CD8-positive, alpha-beta memory T cell (primary cell): ENCODE data around the gene ANKK1. TPM values are rescaled to one million over a fixed set of nuclear protein-coding genes. Genes with fewer than 3 reads are reported as not detected.

Source experiments
- CTCF ChIA-PET: fragments of 350-600 bp; sonication (Branson Sonifier 250); formaldehyde crosslinking; loops from one replicate; lab custom pipeline; 2021; ENCODE audit warnings: antibody characterized with exemption; lab: Charles Lee
- POLR2A ChIA-PET: fragments of 350-600 bp; sonication (Branson Sonifier 250); formaldehyde crosslinking; loops from one replicate; lab custom pipeline; 2021; ENCODE audit warnings: antibody characterized with exemption; lab: Charles Lee
- DNase-seq, 5 donors: peaks; one replicate each; pipeline versions ENCODE4 v3.0.0 to v3.0.0-alpha.2; 2020 to 2022; ENCODE audit warnings: mixed read lengths in 1 of 5
- H3K27ac ChIP-seq: one replicate; pipeline ENCODE4 v1.7.0; 2013; ENCODE audit warnings: low read depth, mild to moderate bottlenecking, low read length, moderate library complexity
- H3K27me3 ChIP-seq: 2 replicates; pipeline ENCODE4 v1.7.0; 2013; ENCODE audit warnings: low read length, mild to moderate bottlenecking; ENCODE audit not compliant: insufficient read depth, poor library complexity, severe bottlenecking
- H3K36me3 ChIP-seq: 2 replicates; pipeline ENCODE4 v1.7.0; 2013; ENCODE audit warnings: mild to moderate bottlenecking, low read length, moderate library complexity; ENCODE audit not compliant: insufficient read depth
- H3K4me1 ChIP-seq: 2 replicates; pipeline ENCODE4 v1.7.0; 2013; ENCODE audit warnings: mild to moderate bottlenecking, low read length, moderate library complexity; ENCODE audit not compliant: insufficient read depth
- H3K4me3 ChIP-seq: 2 replicates; pipeline ENCODE4 v1.7.0; 2013; ENCODE audit warnings: mild to moderate bottlenecking, low read length
- H3K9me3 ChIP-seq: 2 replicates; pipeline ENCODE4 v1.7.0; 2013; ENCODE audit warnings: mild to moderate bottlenecking, low read length
- H3K27ac Mint-ChIP-seq, 8 donors: one replicate each; pipeline ENCODE4 v1.8.0; 2020 to 2021; ENCODE audit warnings: mixed read lengths in 8 of 8, mild to moderate bottlenecking in 6 of 8, inconsistent platforms in 3 of 8, moderate library complexity in 3 of 8
- H3K27me3 Mint-ChIP-seq, 2 donors: one replicate each; pipeline ENCODE4 v1.8.0; 2020 to 2021; ENCODE audit warnings: mixed read lengths in 2 of 2, mild to moderate bottlenecking in 1 of 2, moderate library complexity in 1 of 2
- H3K36me3 Mint-ChIP-seq, 3 donors: one replicate each; pipeline ENCODE4 v1.8.0; 2020 to 2021; ENCODE audit warnings: mixed read lengths in 3 of 3, inconsistent platforms in 1 of 3, mild to moderate bottlenecking in 1 of 3
- H3K4me1 Mint-ChIP-seq, 3 donors: one replicate each; pipeline ENCODE4 v1.8.0; 2020 to 2021; ENCODE audit warnings: mixed read lengths in 3 of 3, inconsistent platforms in 1 of 3, mild to moderate bottlenecking in 1 of 3
- H3K4me3 Mint-ChIP-seq, 7 donors: one replicate each; pipeline ENCODE4 v1.8.0; 2020 to 2021; ENCODE audit warnings: mixed read lengths in 7 of 7, mild to moderate bottlenecking in 6 of 7, moderate library complexity in 4 of 7, inconsistent platforms in 2 of 7
- H3K9me3 Mint-ChIP-seq, 5 donors: one replicate each; pipeline ENCODE4 v1.8.0; 2020 to 2022; ENCODE audit warnings: mixed read lengths in 5 of 5, mild to moderate bottlenecking in 3 of 5, moderate library complexity in 2 of 5, inconsistent platforms in 1 of 5
- polyA plus RNA-seq: library from polyadenylated mRNA; unstranded; fragments of 300-500 nt; fragmentation: Illumina TruSeq; gene quantifications from one replicate; pipeline ENCODE4 v1.2.3, GENCODE V29; 2021
- total RNA-seq, 2 experiments: library from RNA; stranded (reverse); gene quantifications; one replicate each; pipeline ENCODE4 v1.2.3, GENCODE V29; 2021

ANKK1 gene
- total and polyA plus RNA-seq, 3 experiments from 2014 or later: 0.08 to 0.57 (median 0.42) TPM

GRCh38 chr11:113384551-113384950, 3.0 kb upstream of the ANKK1 start:
- H3K27me3 ChIP-seq: no peaks in the 10 kb centered on the region
- Mint-ChIP-seq H3K4me1 (no peaks in the 10 kb centered on the region), H3K36me3 (peaks cover 8 to 32% (median 9%) of the 10 kb centered on the region in 3 donors), H3K27ac (no peak overlapping the region), H3K4me3 (no peak overlapping the region), H3K27me3 (no peaks in the 10 kb centered on the region), H3K9me3 (no peaks in the 10 kb centered on the region)
- POLR2A ChIA-PET: no interaction called here
- H3K36me3 ChIP-seq: no peaks in the 10 kb centered on the region
- H3K27ac ChIP-seq: no peak overlapping the region
- no peak for DNase-seq
- no peaks in the 10 kb centered on the region for H3K4me1 ChIP-seq
- CTCF ChIA-PET: interaction anchor here (1.4 kb wide), 1 partner anchor 12 kb away, joined by 3 read pairs; no protein-coding TSS in a partner anchor
- H3K9me3 ChIP-seq: no peaks in the 10 kb centered on the region
- H3K4me3 ChIP-seq: no peak overlapping the region

GRCh38 chr11:113385749-113386148, 1.8 kb upstream of the ANKK1 start:
- Mint-ChIP-seq H3K4me3 (no peak overlapping the region), H3K9me3 (no peaks in the 10 kb centered on the region), H3K27ac (no peak overlapping the region), H3K36me3 (peaks cover 0 to 22% (median 0%) of the 10 kb centered on the region in 3 donors), H3K4me1 (no peaks in the 10 kb centered on the region), H3K27me3 (no peaks in the 10 kb centered on the region)
- Histone ChIP-seq H3K27me3 (no peaks in the 10 kb centered on the region), H3K4me1 (no peaks in the 10 kb centered on the region), H3K36me3 (no peaks in the 10 kb centered on the region), H3K27ac (no peak overlapping the region), H3K4me3 (no peak overlapping the region), H3K9me3 (no peaks in the 10 kb centered on the region)
- DNase-seq: no peak
- POLR2A ChIA-PET: no interaction called here
- CTCF ChIA-PET: no interaction called here

GRCh38 chr11:113386866-113387265, 713 bp upstream of the ANKK1 start:
- H3K27ac Mint-ChIP-seq: peak overlapping the region in 1 of 8 donors; percentile 34
- no peak for DNase-seq
- CTCF ChIA-PET: no interaction called here

GRCh38 chr11:113389272-113389671, 1.7 kb downstream of the ANKK1 start:
- Histone ChIP-seq H3K27ac (no peak overlapping the region), H3K4me1 (no peaks in the 10 kb centered on the region), H3K9me3 (no peaks in the 10 kb centered on the region), H3K4me3 (no peak overlapping the region), H3K27me3 (no peaks in the 10 kb centered on the region), H3K36me3 (no peaks in the 10 kb centered on the region)
- Mint-ChIP-seq H3K27ac (no peak overlapping the region), H3K27me3 (no peaks in the 10 kb centered on the region), H3K4me3 (no peak overlapping the region), H3K36me3 (peaks cover 0 to 8% (median 0%) of the 10 kb centered on the region in 3 donors), H3K4me1 (no peaks in the 10 kb centered on the region), H3K9me3 (no peaks in the 10 kb centered on the region)
- CTCF ChIA-PET: no interaction called here
- no peak for DNase-seq
- POLR2A ChIA-PET: no interaction called here

More at GRCh38 chr11:113386866-113387265, 713 bp upstream of the ANKK1 start:
- Histone ChIP-seq H3K4me1 (no peaks in the 10 kb centered on the region), H3K4me3 (no peak overlapping the region), H3K27me3 (no peaks in the 10 kb centered on the region), H3K9me3 (no peaks in the 10 kb centered on the region), H3K27ac (no peak overlapping the region), H3K36me3 (no peaks in the 10 kb centered on the region)
- no peaks in the 10 kb centered on the region for H3K4me1 Mint-ChIP-seq
- no peaks in the 10 kb centered on the region for H3K27me3 Mint-ChIP-seq
- H3K9me3 Mint-ChIP-seq: no peaks in the 10 kb centered on the region
- POLR2A ChIA-PET: no interaction called here
- H3K4me3 Mint-ChIP-seq: no peak overlapping the region
- peaks cover 0 to 19% (median 0%) of the 10 kb centered on the region in 3 donors for H3K36me3 Mint-ChIP-seq

GRCh38 chr11:113392236-113392921, 4.8 kb downstream of the ANKK1 start:
- Histone ChIP-seq H3K4me3 (no peak overlapping the region), H3K4me1 (no peaks in the 10 kb centered on the region), H3K9me3 (no peaks in the 10 kb centered on the region), H3K27ac (no peak overlapping the region), H3K27me3 (no peaks in the 10 kb centered on the region), H3K36me3 (no peaks in the 10 kb centered on the region)
- Mint-ChIP-seq H3K4me1 (no peaks in the 10 kb centered on the region), H3K4me3 (peak overlapping the region in 1 of 7 donors; percentile 42), H3K27ac (no peak overlapping the region), H3K27me3 (no peaks in the 10 kb centered on the region), H3K9me3 (no peaks in the 10 kb centered on the region), H3K36me3 (peaks cover 0 to 6% (median 0%) of the 10 kb centered on the region in 3 donors)
- ChIA-PET CTCF (no interaction called here), POLR2A (no interaction called here)
- no peak for DNase-seq

- DNase-seq: no peak
- Mint-ChIP-seq H3K4me1 (no peaks in the 10 kb centered on the region), H3K4me3 (no peak overlapping the region), H3K9me3 (no peaks in the 10 kb centered on the region), H3K27ac (no peak overlapping the region), H3K27me3 (no peaks in the 10 kb centered on the region), H3K36me3 (peaks cover 0 to 6% (median 0%) of the 10 kb centered on the region in 3 donors)
- Histone ChIP-seq H3K4me3 (no peak overlapping the region), H3K27ac (no peak overlapping the region), H3K4me1 (no peaks in the 10 kb centered on the region), H3K27me3 (no peaks in the 10 kb centered on the region), H3K9me3 (no peaks in the 10 kb centered on the region), H3K36me3 (no peaks in the 10 kb centered on the region)
- ChIA-PET POLR2A (no interaction called here), CTCF (no interaction called here)
Measured at GRCh38 chr11:113393501-113393985, 6.0 kb downstream of the ANKK1 start.

- POLR2A ChIA-PET: no interaction called here
- no peaks in the 10 kb centered on the region for H3K4me1 Mint-ChIP-seq
- no peaks in the 10 kb centered on the region for H3K27me3 Mint-ChIP-seq
- no peaks in the 10 kb centered on the region for H3K27me3 ChIP-seq
- H3K27ac ChIP-seq: no peak overlapping the region
- no peak overlapping the region for H3K4me3 ChIP-seq
- H3K36me3 ChIP-seq: no peaks in the 10 kb centered on the region
- H3K9me3 Mint-ChIP-seq: no peaks in the 10 kb centered on the region
- H3K4me1 ChIP-seq: no peaks in the 10 kb centered on the region
- H3K9me3 ChIP-seq: no peaks in the 10 kb centered on the region
- no peak overlapping the region for H3K4me3 Mint-ChIP-seq
- H3K27ac Mint-ChIP-seq: no peak overlapping the region
- CTCF ChIA-PET: no interaction called here
- H3K36me3 Mint-ChIP-seq: peaks cover 0 to 8% (median 0%) of the 10 kb centered on the region in 3 donors
- no peak for DNase-seq
Measured at GRCh38 chr11:113394919-113395318, 7.3 kb downstream of the ANKK1 start.

GRCh38 chr11:113395782-113396336, 8.3 kb downstream of the ANKK1 start:
- Mint-ChIP-seq H3K27ac (no peak overlapping the region), H3K36me3 (peaks cover 0 to 8% (median 0%) of the 10 kb centered on the region in 3 donors), H3K4me1 (no peaks in the 10 kb centered on the region), H3K27me3 (no peaks in the 10 kb centered on the region), H3K9me3 (no peaks in the 10 kb centered on the region), H3K4me3 (no peak overlapping the region)
- no peak overlapping the region for H3K27ac ChIP-seq
- no peaks in the 10 kb centered on the region for H3K9me3 ChIP-seq
- no peaks in the 10 kb centered on the region for H3K36me3 ChIP-seq
- DNase-seq: no peak
- POLR2A ChIA-PET: no interaction called here
- H3K4me3 ChIP-seq: no peak overlapping the region
- CTCF ChIA-PET: no interaction called here
- H3K27me3 ChIP-seq: no peaks in the 10 kb centered on the region
- H3K4me1 ChIP-seq: no peaks in the 10 kb centered on the region
